Measurements from ENCODE around the gene PLEKHM3. TPM values are rescaled to one million over a fixed set of nuclear protein-coding genes. Genes with fewer than 3 reads are reported as not detected.

Gene PLEKHM3
- total RNA-seq, 3 donors from 2014 or later (not counting 1 experiment from before 2014, with no cell fraction given), result 21.7 to 27.7 (median 26.3) TPM

GRCh38 chr2:207783514-207783913 is 241.8 kb downstream of the PLEKHM3 start:
- Histone ChIP-seq H3K9me3 (ENCODE audit: control insufficient read depth, insufficient read depth, low read length) (no peaks in the 10 kb centered on the region), H3K36me3 (ENCODE audit: control insufficient read depth, insufficient read depth, low read length) (no peaks in the 10 kb centered on the region), H3K4me3 (ENCODE audit: low read length) (no peak overlapping the region), H3K27me3 (ENCODE audit: control insufficient read depth, insufficient read depth, low read length) (no peaks in the 10 kb centered on the region), H3K4me1 (ENCODE audit: control insufficient read depth, insufficient read depth, low read length) (no peaks in the 10 kb centered on the region), H3K27ac (ENCODE audit: low read length) (no peak overlapping the region)
- Mint-ChIP-seq H3K27me3 (ENCODE audit: low read depth in 2 of 2) (peaks cover 0 to 14% of the 10 kb centered on the region in 2 donors), H3K4me3 (no peak overlapping the region), H3K27ac (no peak overlapping the region), H3K9me3 (no peaks in the 10 kb centered on the region), H3K36me3 (no peaks in the 10 kb centered on the region), H3K4me1 (peaks cover 0 to 4% of the 10 kb centered on the region in 2 donors)
- WGBS (ENCODE audit: insufficient coverage), result 57% methylated on average over 1 of the region's 2 CpGs
- intact Hi-C loops (cut with micrococcal nuclease), result no loop called here
- ATAC-seq (no peak), DNase-seq (no peak)
- TF ChIP-seq CTCF (IDR thresholded peaks at IDR 0.05), result no peak

DNA sequence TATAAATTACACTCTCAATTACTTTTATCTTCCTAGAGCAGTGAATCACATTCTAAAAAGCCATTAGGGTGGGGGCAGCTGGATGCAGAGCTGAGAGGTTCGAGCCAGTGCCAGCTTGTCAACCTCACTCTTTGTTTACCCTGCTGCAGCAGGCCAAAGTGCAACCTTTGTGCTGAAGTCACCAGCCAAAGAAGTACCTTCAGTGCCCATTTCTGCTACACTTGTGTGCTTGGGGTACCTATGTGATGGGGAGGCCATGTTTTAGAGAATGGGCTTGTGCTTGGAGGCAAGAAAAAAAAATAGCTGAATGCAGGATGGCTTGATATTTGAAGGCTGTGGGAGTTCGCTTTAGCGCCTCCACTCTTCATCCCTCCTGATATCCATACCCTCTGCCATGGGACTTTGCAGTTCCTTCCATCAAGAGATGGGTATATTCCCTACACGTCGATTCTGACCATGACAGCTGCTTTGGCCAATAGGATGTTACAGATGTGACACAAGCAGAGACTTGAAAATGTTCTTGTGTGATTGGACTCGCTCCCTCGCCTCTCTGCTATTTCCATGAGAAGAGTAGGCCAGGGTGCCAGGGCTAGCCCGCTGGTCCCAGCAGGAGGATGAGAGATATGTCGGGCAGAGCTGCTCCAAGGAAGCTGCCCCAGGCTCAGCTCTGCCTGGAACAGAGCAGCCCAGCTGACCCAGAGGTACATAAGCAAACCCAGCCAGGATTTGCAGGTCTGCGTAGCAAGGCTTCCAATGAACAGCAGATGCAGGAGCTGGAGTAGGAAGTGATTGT is 242.9 kb downstream of the PLEKHM3 start:
- Histone ChIP-seq H3K4me1 (ENCODE audit: control insufficient read depth, insufficient read depth, low read length) (no peaks in the 10 kb centered on the region), H3K27ac (ENCODE audit: low read length) (no peak overlapping the region), H3K27me3 (ENCODE audit: control insufficient read depth, insufficient read depth, low read length) (no peaks in the 10 kb centered on the region), H3K9me3 (ENCODE audit: control insufficient read depth, insufficient read depth, low read length) (no peaks in the 10 kb centered on the region), H3K36me3 (ENCODE audit: control insufficient read depth, insufficient read depth, low read length) (no peaks in the 10 kb centered on the region), H3K4me3 (ENCODE audit: low read length) (no peak overlapping the region)
- Mint-ChIP-seq H3K27ac (no peak overlapping the region), H3K4me3 (no peak overlapping the region), H3K27me3 (ENCODE audit: low read depth in 2 of 2) (peaks cover 0 to 11% of the 10 kb centered on the region in 2 donors), H3K36me3 (no peaks in the 10 kb centered on the region), H3K4me1 (peaks cover 0 to 1% of the 10 kb centered on the region in 2 donors), H3K9me3 (no peaks in the 10 kb centered on the region)
- WGBS (ENCODE audit: insufficient coverage), result 89% methylated on average over 8 of the region's 10 CpGs
- ATAC-seq, result no peak
- TF ChIP-seq CTCF (IDR thresholded peaks at IDR 0.05), result no peak
- DNase-seq, result no peak
- intact Hi-C loops (cut with micrococcal nuclease), result no loop called here

GRCh38 chr2:207779523-207779922 is 245.8 kb downstream of the PLEKHM3 start:
- Histone ChIP-seq H3K4me3 (ENCODE audit: low read length) (no peak overlapping the region), H3K36me3 (ENCODE audit: control insufficient read depth, insufficient read depth, low read length) (no peaks in the 10 kb centered on the region), H3K27ac (ENCODE audit: low read length) (no peak overlapping the region), H3K27me3 (ENCODE audit: control insufficient read depth, insufficient read depth, low read length) (no peaks in the 10 kb centered on the region), H3K9me3 (ENCODE audit: control insufficient read depth, insufficient read depth, low read length) (no peaks in the 10 kb centered on the region), H3K4me1 (ENCODE audit: control insufficient read depth, insufficient read depth, low read length) (no peaks in the 10 kb centered on the region)
- no peak overlapping the region for H3K27ac Mint-ChIP-seq
- intact Hi-C loops (cut with micrococcal nuclease), result no loop called here
- H3K4me3 Mint-ChIP-seq, result no peak overlapping the region
- no peaks in the 10 kb centered on the region for H3K9me3 Mint-ChIP-seq
- DNase-seq (no peak), ATAC-seq (no peak)
- H3K36me3 Mint-ChIP-seq, result no peaks in the 10 kb centered on the region
- H3K4me1 Mint-ChIP-seq, result no peaks in the 10 kb centered on the region
- no peak for TF ChIP-seq CTCF (IDR thresholded peaks at IDR 0.05)
- peaks cover 0 to 10% of the 10 kb centered on the region in 2 donors for H3K27me3 Mint-ChIP-seq (ENCODE audit: low read depth in 2 of 2)
- 94% methylated on average over 10 of the region's 11 CpGs for WGBS (ENCODE audit: insufficient coverage)

All from natural killer cell (primary cell).